GM21786 (cell line): ENCODE results near the gene SLC44A4.

Source experiments
- ATAC-seq: cut with Tn5 transposase; IDR thresholded peaks from one replicate; pipeline ENCODE4 v1.9.1; 2021; ENCODE audit not compliant: unreplicated experiment

Gene SLC44A4

DNA sequence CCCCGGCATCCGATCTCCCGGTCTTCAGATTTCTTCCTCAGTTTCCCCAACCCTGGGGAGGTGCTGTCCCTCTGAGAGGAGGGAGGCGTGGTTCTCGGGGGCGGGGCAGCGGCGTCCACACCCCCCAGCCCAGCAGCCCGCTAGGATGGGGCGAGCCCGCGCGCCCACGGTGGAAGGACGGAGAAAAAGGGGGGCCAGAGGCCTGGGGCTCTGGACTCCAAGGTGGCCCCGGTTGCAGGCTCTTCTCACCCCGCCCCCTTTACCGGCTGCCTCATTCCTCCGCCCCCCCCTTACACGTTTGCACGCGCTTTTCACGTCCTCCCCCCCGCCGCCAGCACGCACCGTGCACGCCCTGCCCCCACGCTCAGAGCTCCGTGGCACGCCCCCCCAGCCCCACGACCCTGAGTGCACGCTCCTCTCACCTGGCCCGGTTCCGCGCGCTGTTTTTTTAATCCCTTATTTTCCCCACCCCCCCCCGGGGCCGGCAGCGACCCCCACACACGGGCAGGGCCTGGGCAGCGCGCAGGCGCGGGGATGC, 22.7 kb upstream of the SLC44A4 start:
- ATAC-seq = no peak

GRCh38 chr6:31900917-31901414, 22.2 kb upstream of the SLC44A4 start:
- ATAC-seq = no peak

GRCh38 chr6:31899882-31900722, 21.3 kb upstream of the SLC44A4 start:
- no peak for ATAC-seq

DNA sequence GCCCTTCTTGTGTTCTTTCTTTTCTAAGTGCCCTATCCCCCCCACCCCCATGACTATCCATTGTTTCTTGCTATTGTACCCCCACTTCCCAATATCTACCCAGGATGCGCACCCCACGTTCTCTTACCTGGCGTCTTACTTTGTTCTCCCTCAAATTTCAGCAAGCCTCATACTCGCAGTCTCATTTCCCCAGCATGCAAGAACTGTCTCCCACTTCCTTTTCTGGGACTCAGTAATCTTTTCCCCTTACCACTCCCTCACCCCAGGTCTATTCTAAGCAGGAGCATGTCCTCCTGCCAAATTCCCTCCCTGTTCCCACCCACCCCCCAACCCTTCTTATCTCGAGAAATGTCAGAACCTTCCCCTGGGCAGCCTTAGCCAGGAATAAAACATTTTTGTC, 20.4 kb upstream of the SLC44A4 start:
- no peak for ATAC-seq

DNA sequence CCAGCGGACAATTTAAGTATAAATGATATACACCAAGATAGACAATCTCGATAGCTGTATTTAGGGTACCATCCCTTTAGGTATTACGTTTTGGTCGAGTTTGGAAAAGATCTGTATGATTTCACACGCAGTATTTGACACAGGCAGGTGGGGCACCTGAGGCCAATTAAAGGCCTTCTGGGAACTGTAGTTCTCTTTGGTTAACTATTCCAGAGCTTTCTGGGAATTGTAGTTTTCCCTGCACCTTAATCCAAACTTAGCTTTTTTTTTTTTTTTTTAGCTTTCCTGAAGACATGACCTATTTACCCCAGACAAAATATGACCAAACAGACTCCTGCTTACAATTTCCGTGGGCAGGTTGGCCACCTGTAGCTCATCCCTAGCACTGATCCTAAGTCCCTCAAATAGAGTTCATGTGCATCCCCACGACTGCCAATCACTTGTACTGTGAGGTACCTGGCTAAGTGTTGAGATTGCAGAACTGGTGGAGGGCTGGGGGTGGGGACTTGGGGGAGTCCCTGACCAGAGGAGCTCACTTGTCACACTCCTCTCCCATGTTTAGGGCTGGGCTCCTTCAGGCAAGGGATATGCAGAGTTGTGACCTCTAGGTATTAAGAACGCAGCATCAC, 19.7 kb upstream of the SLC44A4 start:
- no peak for ATAC-seq

DNA sequence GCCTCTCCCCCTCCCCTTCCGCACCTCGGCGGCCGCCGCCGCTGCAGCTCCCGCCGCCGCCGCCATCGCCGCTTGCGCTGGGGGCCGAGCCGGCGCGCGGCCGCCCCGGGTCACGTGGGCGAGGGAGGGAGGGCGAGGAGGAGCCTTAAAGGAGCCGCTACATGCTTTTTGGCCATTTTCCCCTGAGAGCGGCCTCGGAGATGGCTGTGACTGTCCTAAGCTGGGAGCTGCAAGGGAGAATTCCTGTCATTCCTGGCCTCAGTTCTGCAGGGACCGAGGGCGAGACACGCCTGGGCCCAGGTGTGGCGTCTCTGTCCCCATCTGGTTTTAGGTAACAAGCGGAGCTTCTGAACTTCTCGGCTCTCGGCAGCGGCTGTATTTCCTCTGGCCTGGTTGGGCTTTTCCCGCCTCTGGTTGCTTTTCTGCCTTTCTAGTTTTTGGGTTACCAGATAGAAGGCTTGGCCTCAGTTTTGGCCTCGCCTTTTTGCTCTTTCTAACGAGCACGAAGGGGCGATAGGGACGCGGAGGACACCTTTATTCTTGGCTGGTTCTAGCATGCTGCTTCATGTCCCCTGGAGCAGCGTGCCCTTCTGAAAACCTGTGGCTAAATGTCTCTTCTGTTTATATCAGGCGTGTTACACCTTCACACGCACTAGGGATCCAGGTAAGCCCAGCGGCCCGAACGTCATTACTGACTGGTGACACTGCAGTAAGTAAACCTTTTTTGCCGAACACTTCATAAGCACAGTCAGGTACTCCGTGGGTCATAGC, 19.0 kb upstream of the SLC44A4 start, which contains the start of gene EHMT2:
EHMT2 (minus strand) TSS at position 87 of the 771 bp plus-strand sequence; CDS start at position 66, 21 bp downstream.
- no peak for ATAC-seq

DNA sequence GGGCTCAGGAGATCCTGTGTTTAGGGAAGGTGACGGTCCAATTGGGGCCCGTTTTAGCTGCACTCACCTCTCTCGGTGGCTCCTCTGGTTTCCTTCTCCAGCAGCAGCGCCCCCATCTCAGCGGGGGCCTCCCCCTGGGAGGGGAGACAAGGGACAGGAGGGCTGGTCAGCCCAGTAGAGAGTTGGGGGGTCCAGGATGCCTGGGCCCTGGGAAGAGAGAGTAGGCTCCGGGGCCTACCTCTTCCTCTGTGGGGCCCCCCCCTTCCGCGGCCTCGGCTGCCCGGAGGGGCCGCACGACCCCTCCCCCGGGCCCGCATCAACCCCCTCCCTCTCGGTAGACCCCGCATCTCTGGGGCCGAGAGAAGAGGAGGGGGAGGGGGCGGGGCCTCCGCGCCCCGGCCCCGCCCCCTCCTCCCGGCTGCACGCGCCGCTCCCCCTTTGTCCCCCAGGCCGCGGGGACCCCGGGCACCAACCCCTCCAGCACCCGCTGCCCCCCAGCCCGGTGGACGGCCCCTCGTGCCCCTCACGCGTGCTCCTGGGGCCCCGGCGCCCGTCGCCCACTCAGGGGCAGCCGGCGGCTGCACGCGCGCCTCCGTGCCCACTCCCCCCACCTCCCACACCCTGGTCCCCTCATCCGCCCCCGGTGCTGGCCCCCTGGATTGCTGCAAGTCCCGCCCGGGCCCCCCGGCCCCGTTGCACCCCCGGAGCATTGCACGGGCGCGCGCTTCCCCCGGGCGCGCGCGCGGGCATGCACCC, 18.2 kb upstream of the SLC44A4 start:
- ATAC-seq = no peak

- ATAC-seq = no peak
These were observed 17.7 kb upstream of the SLC44A4 start for GRCh38 chr6:31896493-31896855.

GRCh38 chr6:31892821-31893220, 14.0 kb upstream of the SLC44A4 start:
- no peak for ATAC-seq

DNA sequence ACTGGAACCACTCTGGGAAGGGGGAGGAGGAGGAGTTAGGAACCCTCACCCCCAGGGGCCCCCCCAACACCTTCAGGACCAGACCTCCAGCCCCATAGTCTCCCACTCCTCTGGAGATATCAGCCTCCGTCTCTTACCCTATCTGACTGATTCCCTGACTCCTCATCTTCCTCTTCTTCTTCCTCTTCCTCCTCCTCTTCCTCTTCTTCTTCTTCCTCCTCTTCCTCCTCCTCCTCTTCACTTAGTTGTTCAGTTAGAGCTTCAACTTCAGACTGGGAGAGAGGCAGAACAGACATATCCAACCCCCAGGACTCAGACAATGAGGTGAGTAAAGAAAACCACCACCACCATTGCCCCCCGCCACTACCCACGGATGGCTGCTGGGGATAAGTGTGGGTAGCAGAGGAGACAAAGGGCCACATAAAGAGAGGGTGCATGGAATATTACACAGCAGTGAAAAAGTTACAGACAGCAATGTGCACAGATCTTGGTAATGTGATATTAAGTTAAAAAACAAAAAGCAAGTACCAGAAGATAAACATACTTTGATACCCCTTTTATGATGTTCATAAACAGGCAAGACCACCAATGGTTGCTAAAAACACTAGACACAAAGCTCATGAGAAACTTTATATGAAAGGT, 10.7 kb upstream of the SLC44A4 start:
- ATAC-seq = no peak

DNA sequence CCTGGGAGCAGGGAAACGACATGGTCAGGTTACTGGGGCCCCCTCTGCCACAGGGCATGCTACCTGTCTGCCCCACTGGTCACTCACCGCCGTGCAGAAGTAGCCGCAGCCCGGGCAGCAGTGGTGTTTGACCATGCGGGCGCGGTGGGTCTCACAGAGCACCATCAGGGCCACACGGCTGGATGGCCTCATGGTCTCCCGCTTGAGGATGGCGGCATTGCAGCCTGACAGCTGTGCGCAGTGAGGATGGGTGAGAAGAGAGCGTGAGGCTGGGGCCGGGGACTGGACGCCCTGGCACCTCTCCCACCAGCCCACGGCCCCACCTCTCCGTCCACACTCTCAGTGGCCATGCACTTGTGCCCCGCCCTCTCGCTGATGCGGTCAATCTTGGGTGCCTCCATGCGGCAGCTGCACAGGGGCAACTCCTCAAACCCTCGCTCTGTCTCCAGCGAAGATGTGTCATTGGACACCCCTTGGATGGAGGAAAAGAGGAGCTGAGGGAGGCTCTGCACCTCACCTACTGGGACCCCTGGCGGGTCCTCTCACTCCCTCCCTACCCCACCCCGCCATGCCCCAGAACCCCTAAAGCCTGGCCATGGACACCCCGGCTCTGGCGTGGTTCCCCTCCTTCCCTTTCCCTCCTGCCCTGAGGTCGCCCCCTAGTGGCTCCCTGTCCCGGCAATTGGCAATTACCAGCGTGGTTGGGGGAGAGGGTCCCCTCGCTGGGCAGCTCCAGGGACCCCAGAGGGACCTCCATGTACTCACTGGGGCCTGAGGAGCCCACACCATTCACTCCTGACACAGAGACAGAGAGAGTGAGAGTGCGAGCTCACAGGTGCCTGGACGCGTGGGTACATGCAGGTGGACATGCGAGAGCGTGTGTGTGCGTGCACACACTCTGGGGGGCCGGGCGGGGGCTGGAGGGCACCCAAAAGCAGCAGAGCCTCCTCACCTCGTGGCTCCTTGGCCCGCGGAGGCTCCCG, 9.8 kb upstream of the SLC44A4 start:
- no peak for ATAC-seq

GRCh38 chr6:31887173-31888007, 8.6 kb upstream of the SLC44A4 start:
- no peak for ATAC-seq

- ATAC-seq = no peak
These were observed 7.8 kb upstream of the SLC44A4 start for GRCh38 chr6:31886541-31886991.

DNA sequence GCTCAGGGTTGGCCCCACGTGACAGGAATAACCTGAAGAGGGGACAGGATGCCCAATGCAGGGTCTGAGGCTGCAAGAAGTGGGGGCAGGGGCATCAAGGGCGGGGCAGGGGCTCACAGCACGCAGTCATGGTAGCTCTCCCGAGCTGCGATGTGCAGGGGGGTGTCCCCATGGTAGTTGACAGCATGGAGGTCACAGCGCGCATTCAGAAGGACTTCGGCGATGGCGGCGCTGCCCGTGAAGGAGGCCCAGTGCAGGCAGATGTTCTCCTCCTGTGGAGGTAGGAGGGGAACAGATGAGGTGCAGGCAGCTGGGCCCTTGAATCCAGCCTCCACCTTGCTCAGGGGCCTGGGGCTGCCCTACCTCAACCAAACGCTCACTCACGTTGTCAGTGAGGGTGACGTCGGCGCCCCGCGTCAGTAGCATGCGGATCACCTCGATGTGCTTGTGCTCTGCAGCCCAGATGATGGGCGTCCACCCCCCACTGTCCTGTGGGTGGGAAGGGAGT, 5.8 kb upstream of the SLC44A4 start:
- no peak for ATAC-seq

- no peak for ATAC-seq
These were observed 4.9 kb upstream of the SLC44A4 start for GRCh38 chr6:31883676-31884075.

DNA sequence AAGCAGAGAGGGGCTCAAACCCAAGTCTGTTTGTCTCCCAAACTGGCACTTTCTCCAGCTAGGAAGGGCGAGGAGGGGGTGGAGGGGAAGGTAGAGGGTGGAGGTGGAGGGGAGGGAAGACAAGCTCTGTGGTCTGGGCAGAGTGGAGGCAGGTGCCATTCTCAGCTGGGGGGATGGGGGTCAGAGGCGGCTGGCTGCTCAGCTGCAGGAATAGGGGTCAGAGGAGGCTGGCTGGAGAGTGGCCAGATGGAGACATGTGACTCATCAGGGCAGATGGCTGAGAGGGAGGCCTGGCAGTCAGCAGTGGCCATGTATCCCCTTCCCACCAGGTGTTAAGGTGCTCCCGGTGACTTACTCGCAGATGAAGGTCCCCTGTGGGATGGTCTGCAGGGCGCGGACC, 3.5 kb upstream of the SLC44A4 start:
- ATAC-seq = no peak

- ATAC-seq = no peak
These were observed 2.5 kb upstream of the SLC44A4 start for GRCh38 chr6:31881136-31881859.
